GM12878 (cell line): ENCODE data around the gene RMI2. TPM values are rescaled to one million over a fixed set of nuclear protein-coding genes. Genes with fewer than 3 reads are reported as not detected.

Experiments used
- ATAC-seq: fragments of 200-7000 bp; cut with Tn5 transposase; 3 replicates; pipeline ENCODE4 v1.9.1; 2020; ENCODE audit warnings: mild to moderate bottlenecking, moderate library complexity
- BruUV-seq: library from RNA; stranded (reverse); fragments of 400-500 nt; replicated peaks from 2 replicates; lab custom pipeline; 2021; lab: Mats Ljungman, UMichigan
- CTCF ChIA-PET: fragments of 300-600 bp; sonication (Branson Sonifier 250); formaldehyde crosslinking; extraction: SDS; loops from one replicate; lab custom pipeline; 2021; ENCODE audit warnings: inconsistent platforms; lab: Yijun Ruan, JAX
- POLR2A ChIA-PET: fragments of 350-600 bp; formaldehyde crosslinking; extraction: SDS; loops from one replicate; lab custom pipeline; 2021; ENCODE audit warnings: inconsistent platforms; lab: Charles Lee
- RAD21 ChIA-PET: fragments of 300-600 bp; sonication (Branson Sonifier 250); formaldehyde crosslinking; loops from one replicate; lab custom pipeline; 2023; ENCODE audit warnings: antibody characterized with exemption; ENCODE audit not compliant: unreplicated experiment; lab: Charles Lee
- SMC1A ChIA-PET: fragments of 300-600 bp; sonication (Branson Sonifier 250); formaldehyde crosslinking; loops from one replicate; lab custom pipeline; 2023; ENCODE audit not compliant: unreplicated experiment, uncharacterized antibody; lab: Charles Lee
- DNase-seq: peaks from one replicate; pipeline ENCODE4 v3.0.0-alpha.2; 2011; ENCODE audit warnings: low read depth, low spot score
- FAIRE-seq: peaks from 3 replicates; lab custom pipeline; 2011; peaks lifted over from hg19 to GRCh38; lab: Jason Lieb, UNC
- H2AFZ ChIP-seq: 2 replicates; pipeline ENCODE4 v1.6.0; 2011; ENCODE audit warnings: low read depth, low read length, control low read depth; ENCODE audit not compliant: control insufficient read depth
- H3K27ac ChIP-seq: 2 replicates; pipeline ENCODE4 v1.5.1; 2011; ENCODE audit warnings: control low read depth; ENCODE audit not compliant: control insufficient read depth, insufficient read depth
- H3K27me3 ChIP-seq, 2 experiments: replicated peaks in 1 of 2; 2 replicates each; pipeline versions ENCODE4 v1.6.0 to v1.6.1; 2011; ENCODE audit warnings: low read length in 1 of 2; ENCODE audit not compliant: control insufficient read depth in 2 of 2, insufficient read depth in 2 of 2
- H3K36me3 ChIP-seq, 2 experiments: 2 replicates each; pipeline ENCODE4 v1.5.1; 2011; ENCODE audit warnings: low read length in 1 of 2; ENCODE audit not compliant: control insufficient read depth in 2 of 2, insufficient read depth in 2 of 2
- H3K4me1 ChIP-seq: 2 replicates; pipeline ENCODE4 v1.6.1; 2011; ENCODE audit warnings: mild to moderate bottlenecking, low read length, moderate library complexity, mixed read lengths; ENCODE audit not compliant: control insufficient read depth, insufficient read depth
- H3K4me2 ChIP-seq: 2 replicates; pipeline ENCODE4 v1.6.0; 2011; ENCODE audit warnings: control low read depth; ENCODE audit not compliant: control insufficient read depth, insufficient read depth
- H3K4me3 ChIP-seq: fragments of 200-600 bp; sonication (generic); 2 replicates; pipeline ENCODE4 v1.5.1; 2016
- H3K79me2 ChIP-seq: 2 replicates; pipeline ENCODE4 v1.6.0; 2011; ENCODE audit warnings: low read length; ENCODE audit not compliant: control insufficient read depth, insufficient read depth
- H3K9ac ChIP-seq: 2 replicates; pipeline ENCODE4 v1.8.0; 2011; ENCODE audit warnings: low read length, control low read depth, mixed read lengths; ENCODE audit not compliant: control insufficient read depth, insufficient read depth
- H3K9me3 ChIP-seq: replicated peaks from 3 replicates; pipeline ENCODE4 v1.5.1; 2011; ENCODE audit warnings: mild to moderate bottlenecking, low read length; ENCODE audit not compliant: control insufficient read depth, insufficient read depth
- H4K20me1 ChIP-seq: 2 replicates; pipeline ENCODE4 v1.6.0; 2011; ENCODE audit not compliant: control insufficient read depth, insufficient read depth
- ESRRA ChIP-seq: IDR thresholded peaks from 2 replicates; pipeline ENCODE4 v1.6.1; 2012; ENCODE audit warnings: mild to moderate bottlenecking, low read length, improper control_type of control experiment
- MYB ChIP-seq: fragments of 150-350 bp; IDR thresholded peaks from 2 replicates; pipeline ENCODE4 v1.6.1; 2014; ENCODE audit warnings: mild to moderate bottlenecking, low read depth, low read length, borderline replicate concordance
- NR2C2 ChIP-seq: IDR thresholded peaks from 2 replicates; pipeline ENCODE4 v1.6.1; 2011; ENCODE audit warnings: borderline replicate concordance, low read depth; ENCODE audit not compliant: control insufficient read depth, insufficient read length
- WGBS: methylation state at CpG from one replicate; pipeline ENCODE4 v1.1.6; 2016; ENCODE audit warnings: low lambda C conversion rate; ENCODE audit not compliant: insufficient replicate concordance, insufficient coverage; ENCODE audit errors: missing lambda C conversion rate; 5-methylcytosine and 5-hydroxymethylcytosine counted together
- in situ Hi-C: fragments of 300-500 bp; cut with MboI; formaldehyde crosslinking; loops from 9 replicates; pipeline ENCODE4 v1.14.3; 2018; ENCODE audit warnings: mixed read lengths
- intact Hi-C: fragments of 100-400 bp; cut with micrococcal nuclease; formaldehyde crosslinking; loops from one replicate; pipeline ENCODE4 v1.14.2; 2022; ENCODE audit not compliant: unreplicated experiment
- polyA plus RNA-seq, 11 experiments: library from polyadenylated mRNA; depleted of rRNA in 4 of 11; unstranded in 6 of 11; stranded (reverse) in 5 of 11; fragments of >200 nt; fragmentation: Nextera tagmentation in 4 of 11; fragmentation: Illumina TruSeq in 1 of 11; extraction: Ambion mirVana in 4 of 11; extraction: Trizol in 1 of 11; gene quantifications; 1 replicate in 1 of 11; 2 replicates in 10 of 11; pipeline versions ENCODE4 v1.2.1 to v1.2.3, GENCODE V29; 2011 to 2016; ENCODE audit warnings: inconsistent platforms in 2 of 11, missing spikeins in 2 of 11, low read depth in 1 of 11
- total RNA-seq, 4 experiments: library from RNA; depleted of rRNA in 3 of 4; stranded (reverse); fragments of >200 nt in 3 of 4; fragmentation: Illumina TruSeq in 1 of 4; extraction: Trizol in 1 of 4; gene quantifications; 2 replicates each; pipeline versions ENCODE4 v1.2.1 to v1.2.3, GENCODE V29; 2013 to 2021
- TF ChIP-seq, protein P1 (sequence below): IDR thresholded peaks from 2 replicates; pipeline ENCODE4 v1.6.1; 2011; ENCODE audit warnings: borderline replicate concordance, low read depth, mild to moderate bottlenecking, moderate library complexity, low read length; ENCODE audit not compliant: insufficient read depth, poor library complexity, severe bottlenecking

The RMI2 gene
- total and polyA plus RNA-seq, 10 of the 15 experiments (the other 5 are each of a cell fraction or from before 2014, with no cell fraction given) = 9.6 to 68.8 (median 32.1) TPM

DNA sequence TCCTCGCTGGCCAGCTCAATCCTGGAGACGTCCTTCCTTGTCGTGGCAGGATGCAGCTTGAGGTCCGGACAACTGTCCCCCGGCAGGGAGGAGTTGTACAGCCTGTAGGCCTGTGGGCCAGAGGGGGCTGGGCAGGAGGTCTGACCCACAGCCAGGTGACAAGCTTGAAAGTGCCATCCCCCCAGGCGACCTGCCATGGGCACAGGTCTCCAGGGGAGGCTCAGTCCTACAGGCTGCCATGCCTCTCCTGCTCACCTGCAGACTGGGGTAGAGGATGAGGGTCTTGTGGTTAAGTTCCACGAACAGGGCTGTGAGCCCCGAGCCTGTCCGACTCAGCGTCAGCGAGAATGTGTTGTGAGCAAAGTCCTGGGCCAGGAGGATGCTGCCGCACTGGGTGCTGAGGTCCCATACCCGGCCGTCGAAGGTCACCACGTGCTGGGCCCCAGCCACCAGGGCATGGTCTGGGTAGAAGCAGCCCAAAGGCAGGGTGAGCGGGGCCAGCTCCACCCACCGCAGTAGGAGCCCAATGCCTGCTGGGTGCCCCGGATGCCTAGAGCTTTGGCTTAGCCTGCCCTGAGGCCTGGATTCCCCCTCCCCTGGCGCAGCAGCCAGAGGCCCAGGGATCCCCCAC lies 39.8 kb downstream of the RMI2 start:
- CTCF ChIA-PET = interaction anchor here (3.5 to 6.7 kb wide), 2 partner anchors 12 to 22 kb away, joined by 26 to 60 read pairs; no protein-coding TSS in a partner anchor
- TF ChIP-seq NR2C2 (no peak), MYB (no peak), ESRRA (no peak)
- TF ChIP-seq, protein P1, sequence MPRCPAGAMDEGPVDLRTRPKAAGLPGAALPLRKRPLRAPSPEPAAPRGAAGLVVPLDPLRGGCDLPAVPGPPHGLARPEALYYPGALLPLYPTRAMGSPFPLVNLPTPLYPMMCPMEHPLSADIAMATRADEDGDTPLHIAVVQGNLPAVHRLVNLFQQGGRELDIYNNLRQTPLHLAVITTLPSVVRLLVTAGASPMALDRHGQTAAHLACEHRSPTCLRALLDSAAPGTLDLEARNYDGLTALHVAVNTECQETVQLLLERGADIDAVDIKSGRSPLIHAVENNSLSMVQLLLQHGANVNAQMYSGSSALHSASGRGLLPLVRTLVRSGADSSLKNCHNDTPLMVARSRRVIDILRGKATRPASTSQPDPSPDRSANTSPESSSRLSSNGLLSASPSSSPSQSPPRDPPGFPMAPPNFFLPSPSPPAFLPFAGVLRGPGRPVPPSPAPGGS = peak; percentile 21

More for the DNA sequence above, 39.8 kb downstream of the RMI2 start:
- no peaks in the 10 kb centered on the region for H3K36me3 ChIP-seq
- ChIA-PET POLR2A (no interaction called here), SMC1A (no interaction called here), RAD21 (interaction anchor here (1.3 kb wide), 1 partner anchor 23 kb away, joined by 3 read pairs; no protein-coding TSS in a partner anchor)
- FAIRE-seq (no peak), ATAC-seq (no peak), DNase-seq (no peak)
- no peak overlapping the region for H3K27ac ChIP-seq
- no TSS peak for BruUV-seq
- no peak overlapping the region for H3K4me2 ChIP-seq
- H3K27me3 ChIP-seq = no peaks in the 10 kb centered on the region
- peaks cover 11% of the 10 kb centered on the region for H3K4me1 ChIP-seq
- H3K4me3 ChIP-seq = no peak overlapping the region
- H4K20me1 ChIP-seq = no peaks in the 10 kb centered on the region
- H2AFZ ChIP-seq = no peak overlapping the region
- H3K79me2 ChIP-seq = no peaks in the 10 kb centered on the region
- intact Hi-C loops = no loop called here
- no peaks in the 10 kb centered on the region for H3K9me3 ChIP-seq
- 62% methylated on average over 20 of the region's 20 CpGs for WGBS
- in situ Hi-C loops = no loop called here
- H3K9ac ChIP-seq = no peak overlapping the region
